H1 (cell line): Measurements from ENCODE around the gene SLC41A1. TPM values are rescaled to one million over a fixed set of nuclear protein-coding genes. Genes with fewer than 3 reads are reported as not detected.

Experiments used
- KDM1A ChIP-seq: fragments of 200-600, 300-600 bp; sonication (generic); IDR thresholded peaks from 2 replicates; pipeline ENCODE4 v1.7.1; 2016; ENCODE audit warnings: mild to moderate bottlenecking, low read length, borderline replicate concordance
- RNF2 ChIP-seq: fragments of 200-900, 300-1000 bp; sonication (generic); IDR thresholded peaks from 2 replicates; pipeline ENCODE4 v1.7.1; 2016; ENCODE audit warnings: borderline replicate concordance, low read depth, mild to moderate bottlenecking, antibody characterized with exemption, low read length; ENCODE audit not compliant: poor library complexity, severe bottlenecking; ENCODE audit errors: missing control alignments
- RXRA ChIP-seq: IDR thresholded peaks from 2 replicates; pipeline ENCODE4 v1.6.1; 2011; ENCODE audit warnings: low read depth, mild to moderate bottlenecking, low read length, moderate library complexity; ENCODE audit not compliant: insufficient read depth
- SIN3A ChIP-seq, 2 experiments: IDR thresholded peaks in 1 of 2; conservative IDR thresholded peaks in 1 of 2; 2 replicates each; pipeline ENCODE4 v1.6.1; 2011 to 2012; ENCODE audit warnings: low read length in 2 of 2, improper control_type of control experiment in 1 of 2, low read depth in 1 of 2, mild to moderate bottlenecking in 1 of 2
- SIRT6 ChIP-seq: IDR thresholded peaks from one replicate; pipeline ENCODE4 v1.7.1; 2012; ENCODE audit warnings: low read length, inconsistent platforms
- TCF12 ChIP-seq: IDR thresholded peaks from 2 replicates; pipeline ENCODE4 v1.6.1; 2011; ENCODE audit warnings: low read depth, mild to moderate bottlenecking, low read length
- polyA plus RNA-seq, 7 experiments: library from polyadenylated mRNA; depleted of rRNA in 3 of 7; stranded (reverse) in 5 of 7; unstranded in 2 of 7; fragments of >200 nt in 5 of 7; fragments of 200-250 nt in 2 of 7; gene quantifications; 1 replicate in 5 of 7; 2 replicates in 1 of 7; 4 replicates in 1 of 7; pipeline versions ENCODE4 v1.2.1 to v1.2.3, GENCODE V29; 2011 to 2013; ENCODE audit warnings: missing spikeins in 2 of 7, mixed read lengths in 2 of 7
- total RNA-seq: library from RNA; stranded (reverse); fragmentation: NEBNext Ultra II Directional; extraction: Animal tissue kit (Norgen Biotek cat#: 25700); gene quantifications from 2 replicates; pipeline ENCODE4 v1.2.1, GENCODE V29; 2021

SLC41A1 gene
- total and polyA plus RNA-seq, 2 of the 8 experiments (the other 6 are each of a cell fraction or from before 2014, with no cell fraction given), result 41.2 to 42.3 TPM

GRCh38 chr1:205800427-205800826, 12.6 kb downstream of the SLC41A1 start (continued):
- no peak for TF ChIP-seq SIN3A (conservative IDR thresholded peaks at IDR 0.05 in 1 of 2, IDR thresholded peaks at IDR 0.05 in 1 of 2; ENCODE audit: low read depth in 1 of 2, low read length in 2 of 2)
- TF ChIP-seq RXRA, result no peak
- TF ChIP-seq TCF12, result no peak
- TF ChIP-seq RNF2, result no peak
- no peak for TF ChIP-seq SIRT6
- TF ChIP-seq KDM1A, result no peak
